ENCODE results near the gene RYR2.
"Not testable (repeated sequence)": the region's sequence is repeated elsewhere in the genome, so short reads cannot be mapped to it uniquely, and the experiment has no call there.

The RYR2 gene

DNA sequence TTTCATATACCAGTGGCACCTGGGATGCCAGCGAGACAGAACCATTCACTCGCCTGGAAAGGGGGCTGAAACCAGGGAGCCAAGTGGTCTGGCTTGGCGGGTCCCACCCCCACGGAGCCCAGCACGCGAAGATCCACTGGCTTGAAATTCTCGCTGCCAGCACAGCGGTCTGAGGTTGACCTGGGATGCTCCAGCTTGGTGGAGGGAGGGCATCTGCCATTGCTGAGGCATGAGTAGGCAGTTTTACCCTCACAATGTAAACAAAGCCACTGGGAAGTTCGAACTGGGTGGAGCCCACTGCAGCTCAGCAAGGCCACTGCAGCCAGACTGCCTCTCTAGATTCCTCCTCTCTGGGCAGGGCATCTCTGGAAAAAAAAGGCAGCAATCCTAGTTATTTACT is 778.6 kb downstream of the RYR2 start:
- DNase-seq: not testable (repeated sequence)

- no peak for DNase-seq
Observed at GRCh38 chr1:237832858-237833257, 790.9 kb downstream of the RYR2 start.

DNA sequence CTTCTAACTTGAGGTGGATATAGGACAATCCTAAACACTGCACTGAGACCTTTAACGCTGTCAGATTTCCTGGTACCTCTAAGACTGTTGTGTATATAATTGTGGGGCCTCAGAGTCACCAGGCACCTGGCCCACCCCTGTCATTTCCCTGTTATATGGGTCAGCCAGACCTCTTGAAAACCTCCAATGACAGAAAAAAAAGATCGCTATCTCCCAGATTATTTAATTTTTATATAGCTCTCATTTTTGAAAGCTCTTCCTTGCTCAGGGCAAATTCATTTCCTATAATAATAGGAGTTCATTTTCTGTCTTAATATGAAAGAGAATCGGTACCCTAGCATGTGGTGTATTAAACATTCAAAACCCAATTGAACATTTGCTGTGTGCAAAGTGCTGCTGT is 792.1 kb downstream of the RYR2 start:
- DNase-seq: no peak

DNA sequence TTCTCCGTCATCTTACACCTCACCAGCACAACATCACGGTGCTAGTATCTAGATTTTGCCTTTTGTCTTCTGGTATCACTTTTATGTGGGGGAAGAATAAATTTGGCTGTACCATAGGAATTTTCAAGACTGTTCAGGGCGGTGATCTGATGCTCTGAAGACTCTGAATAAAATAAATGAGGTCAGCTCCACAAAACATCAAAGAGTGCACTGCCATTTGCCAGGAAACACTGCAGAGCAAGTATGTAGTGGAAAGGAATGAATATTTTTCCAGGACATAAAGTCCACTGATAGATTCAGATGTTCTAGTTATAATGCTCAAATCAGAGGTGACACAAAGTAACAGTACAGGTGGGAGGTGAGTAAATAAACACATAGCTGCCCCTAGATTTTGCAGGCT is 792.5 kb downstream of the RYR2 start:
- no peak for DNase-seq

- no peak for DNase-seq
Observed at GRCh38 chr1:237838320-237838719, 796.3 kb downstream of the RYR2 start.

GRCh38 chr1:237838904-237839534 is 797.0 kb downstream of the RYR2 start:
- DNase-seq: no peak

GRCh38 chr1:237841485-237841884 is 799.5 kb downstream of the RYR2 start:
- no peak for DNase-seq

- DNase-seq: not testable (repeated sequence)
Observed at GRCh38 chr1:237843516-237843915, 801.5 kb downstream of the RYR2 start.

- no peak for DNase-seq
Observed at GRCh38 chr1:237851210-237851845, 809.3 kb downstream of the RYR2 start.

DNA sequence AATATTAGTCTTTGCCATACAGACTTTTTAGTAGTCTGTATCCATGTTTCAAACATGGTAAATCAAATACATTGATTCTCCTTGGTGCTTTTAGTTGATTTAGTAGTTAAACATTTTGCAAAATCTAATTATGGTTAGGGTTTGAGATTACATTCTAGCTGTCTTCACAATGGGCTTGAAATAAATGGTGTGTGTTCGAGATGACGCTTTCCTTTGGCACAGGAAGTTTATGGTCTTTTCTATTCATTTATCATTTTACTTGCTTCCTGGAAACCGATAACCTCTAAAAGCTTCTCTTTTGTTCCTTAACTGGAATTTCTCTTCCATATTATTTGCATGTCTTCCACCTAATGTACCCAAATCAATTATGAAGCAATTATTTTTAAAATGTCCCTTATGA is 810.4 kb downstream of the RYR2 start:
- no peak for DNase-seq

DNA sequence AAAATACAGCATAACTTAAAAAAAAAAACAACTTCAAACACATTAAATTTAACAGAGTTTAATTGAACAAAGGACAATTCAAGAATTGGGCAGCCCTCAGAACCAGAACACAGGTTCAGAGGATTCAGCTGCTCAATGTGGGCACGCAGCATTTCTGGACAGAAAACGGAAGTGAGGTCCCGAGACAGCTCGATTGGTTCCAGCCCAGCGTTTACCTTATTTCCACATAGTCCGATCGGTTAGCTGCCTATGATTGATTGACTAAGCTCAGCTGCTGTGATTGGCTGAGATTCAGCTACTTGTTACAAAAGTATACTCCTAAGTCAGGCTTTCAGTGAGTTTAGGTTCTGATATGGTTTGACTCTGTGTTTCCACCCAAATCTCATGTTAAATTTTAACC is 815.5 kb downstream of the RYR2 start:
- DNase-seq: no peak

DNA sequence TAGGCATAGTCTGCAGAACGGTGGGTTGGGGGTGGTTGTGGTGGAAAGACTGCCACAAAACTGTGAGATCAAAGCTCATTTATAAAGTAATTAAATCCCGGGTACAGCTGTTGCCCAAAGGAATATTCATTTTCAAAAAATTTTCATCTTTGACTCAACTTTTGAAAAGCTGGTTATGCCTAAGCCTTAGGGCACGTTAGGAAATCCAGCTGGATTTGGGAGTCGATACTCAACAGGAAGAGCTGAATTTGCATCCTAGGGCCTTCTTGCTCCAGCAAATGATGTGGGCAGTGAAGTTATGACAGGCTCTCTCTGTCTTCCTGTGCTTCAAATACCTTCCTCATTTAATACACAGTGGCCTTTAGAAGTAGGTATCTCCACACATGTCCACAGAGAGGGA is 817.0 kb downstream of the RYR2 start:
- DNase-seq: no peak

GRCh38 chr1:237861944-237862343 is 820.0 kb downstream of the RYR2 start:
- DNase-seq: no peak

GRCh38 chr1:237863234-237863633 is 821.2 kb downstream of the RYR2 start:
- no peak for DNase-seq

GRCh38 chr1:237864338-237865244 is 822.6 kb downstream of the RYR2 start:
- no peak for DNase-seq

DNA sequence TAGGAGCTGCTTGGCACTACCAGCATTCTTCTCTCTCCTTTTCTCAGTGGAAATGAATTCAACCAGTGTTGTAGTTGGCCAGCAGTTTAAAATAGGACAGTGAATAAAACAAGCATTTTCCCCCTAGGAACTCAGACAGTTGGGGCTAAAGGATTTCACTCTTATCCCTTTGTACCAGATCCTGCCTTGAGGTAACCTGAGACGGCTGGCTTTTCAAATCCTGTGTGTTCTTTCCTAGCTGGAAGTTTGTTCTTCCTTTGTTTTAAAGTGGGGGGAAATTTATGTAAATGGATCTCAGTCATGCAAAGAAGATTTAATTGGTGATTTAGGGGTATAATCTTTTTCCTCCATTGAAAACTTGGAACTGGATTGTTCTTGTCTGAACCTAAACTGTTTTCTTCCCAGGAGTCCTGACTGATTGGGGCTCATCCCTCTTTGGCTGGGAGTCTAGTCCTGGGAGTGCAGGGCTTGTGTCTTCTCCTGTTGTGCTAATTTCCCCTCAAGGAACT is 825.5 kb downstream of the RYR2 start:
- no peak for DNase-seq

GRCh38 chr1:237868817-237869600 is 827.0 kb downstream of the RYR2 start:
- DNase-seq: no peak

DNA sequence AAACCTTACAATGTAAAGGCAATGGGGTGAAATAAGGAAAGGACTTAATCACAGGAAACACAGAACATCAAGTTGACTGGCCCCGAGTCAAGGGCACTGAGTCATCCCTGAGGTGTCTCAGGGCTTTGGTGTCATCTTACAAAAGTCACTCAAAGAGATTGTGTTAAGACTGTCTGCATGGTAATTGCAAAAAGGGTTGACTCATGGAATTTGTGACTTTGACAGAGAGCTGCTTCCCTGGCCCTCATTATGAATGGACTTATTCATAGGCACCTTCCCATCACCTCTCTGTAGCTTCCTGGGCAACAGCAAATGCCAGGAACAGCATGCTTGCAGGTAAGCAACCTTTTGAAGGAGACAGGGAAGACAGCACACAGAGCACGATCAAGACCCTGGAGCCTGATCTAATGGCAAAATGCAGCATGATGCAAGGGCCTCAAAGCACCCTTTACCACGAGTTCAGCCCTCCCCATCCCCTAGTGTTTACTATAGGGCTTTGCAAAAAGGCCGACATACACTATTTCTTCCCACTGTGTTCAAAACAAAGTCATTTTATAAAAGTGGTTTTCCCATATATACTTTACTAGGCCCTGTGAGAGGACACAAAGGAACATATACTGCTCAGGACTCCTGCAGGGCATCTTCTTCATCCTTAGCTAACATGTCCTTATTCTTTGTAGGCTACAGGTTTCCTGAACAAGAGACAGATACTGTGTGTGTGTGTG is 831.7 kb downstream of the RYR2 start:
- no peak for DNase-seq

DNA sequence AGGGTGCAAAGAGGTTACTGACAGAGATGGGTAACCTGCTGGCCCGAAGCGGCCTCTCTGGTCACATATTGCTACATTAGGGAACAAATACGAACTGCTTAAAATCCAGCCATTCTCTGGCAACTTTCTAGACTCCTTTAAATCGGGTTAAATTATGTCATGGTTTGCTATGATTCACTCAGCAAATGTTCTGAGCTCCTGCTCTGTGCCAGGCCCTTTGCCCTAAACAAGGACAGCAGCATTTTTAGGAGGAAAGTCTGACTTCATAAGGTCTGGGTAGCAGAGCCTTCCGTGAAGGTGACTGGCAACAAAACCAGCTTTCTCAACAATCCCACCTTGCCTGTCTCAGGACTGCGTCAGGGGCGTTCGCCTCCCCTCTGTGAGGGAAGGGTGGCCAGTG is 833.3 kb downstream of the RYR2 start:
- no peak for DNase-seq

GRCh38 chr1:237877631-237878030 is 835.6 kb downstream of the RYR2 start:
- no peak for DNase-seq

DNA sequence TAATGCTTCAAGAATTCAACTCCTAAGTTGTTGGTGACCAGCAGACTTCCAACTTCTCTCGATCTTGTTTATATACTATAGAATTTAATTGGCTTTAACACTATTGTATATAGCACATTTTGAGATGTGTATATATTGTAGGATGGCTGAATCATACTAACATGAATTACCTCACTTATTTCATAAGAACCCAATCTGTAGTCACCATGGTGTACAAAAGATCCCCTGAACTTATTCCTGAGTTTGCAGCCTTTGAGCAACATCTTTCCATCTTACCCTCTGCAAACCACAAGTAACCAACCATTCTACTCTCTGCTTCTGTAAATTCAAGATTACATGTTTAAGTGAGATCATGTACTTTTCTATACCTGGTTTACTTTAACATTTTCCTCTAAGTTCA is 836.4 kb downstream of the RYR2 start:
- DNase-seq: no peak

GRCh38 chr1:237879195-237879594 is 837.2 kb downstream of the RYR2 start:
- DNase-seq: no peak

All from HCEC 1CT (cell line).